Tibial nerve (tissue), 3 donors: ENCODE data around the gene KLHL13.
"Not testable (repeated sequence)": the region's sequence is repeated elsewhere in the genome, so short reads cannot be mapped to it uniquely, and the experiment has no call there.

Experiments used
- CTCF ChIP-seq, 5 experiments: fragments of 200-600 bp in 3 of 5; fragments of 450-650 bp in 2 of 5; sonication (generic) in 3 of 5; IDR thresholded peaks; one replicate each; pipeline ENCODE4 v1.5.1; 2016 to 2019; ENCODE audit warnings: antibody characterized with exemption in 5 of 5, mild to moderate bottlenecking in 3 of 5, moderate library complexity in 2 of 5
- POLR2A ChIP-seq, 2 donors: fragments of 450-650 bp; IDR thresholded peaks; one replicate each; pipeline ENCODE4 v1.6.1; 2017; ENCODE audit warnings: antibody characterized with exemption in 2 of 2, mild to moderate bottlenecking in 2 of 2, moderate library complexity in 2 of 2

DNA sequence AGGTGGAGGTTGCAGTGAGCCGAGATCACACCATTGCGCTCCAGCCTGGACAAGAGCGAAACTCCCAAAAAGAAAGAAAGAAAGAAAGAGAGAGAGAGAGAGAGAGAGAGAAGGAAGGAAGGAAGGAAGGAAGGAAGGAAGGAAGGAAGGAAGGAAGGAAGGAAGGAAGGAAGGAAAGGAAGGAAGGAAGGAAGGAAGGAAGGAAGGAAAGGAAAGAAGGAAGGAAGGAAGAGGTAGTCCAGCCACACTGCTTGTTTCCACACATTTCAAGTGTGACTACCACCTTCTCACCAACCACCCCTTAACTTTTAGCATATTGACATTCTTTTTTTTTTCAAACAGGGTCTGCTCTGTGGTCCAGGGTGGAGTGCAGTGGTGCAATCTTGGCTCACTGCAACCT, 31.2 kb upstream of the KLHL13 start:
- not testable (repeated sequence) for TF ChIP-seq CTCF, POLR2A (IDR thresholded peaks at IDR 0.05)
